Measurements from ENCODE around the gene INHA. TPM values are rescaled to one million over a fixed set of nuclear protein-coding genes. Genes with fewer than 3 reads are reported as not detected.
A peak's percentile ranks its signal among the peaks of the same experiment; 100 is the strongest.

INHA gene
- total RNA-seq, 1 experiment from 2014 or later: not detected

- TF ChIP-seq, protein P1, sequence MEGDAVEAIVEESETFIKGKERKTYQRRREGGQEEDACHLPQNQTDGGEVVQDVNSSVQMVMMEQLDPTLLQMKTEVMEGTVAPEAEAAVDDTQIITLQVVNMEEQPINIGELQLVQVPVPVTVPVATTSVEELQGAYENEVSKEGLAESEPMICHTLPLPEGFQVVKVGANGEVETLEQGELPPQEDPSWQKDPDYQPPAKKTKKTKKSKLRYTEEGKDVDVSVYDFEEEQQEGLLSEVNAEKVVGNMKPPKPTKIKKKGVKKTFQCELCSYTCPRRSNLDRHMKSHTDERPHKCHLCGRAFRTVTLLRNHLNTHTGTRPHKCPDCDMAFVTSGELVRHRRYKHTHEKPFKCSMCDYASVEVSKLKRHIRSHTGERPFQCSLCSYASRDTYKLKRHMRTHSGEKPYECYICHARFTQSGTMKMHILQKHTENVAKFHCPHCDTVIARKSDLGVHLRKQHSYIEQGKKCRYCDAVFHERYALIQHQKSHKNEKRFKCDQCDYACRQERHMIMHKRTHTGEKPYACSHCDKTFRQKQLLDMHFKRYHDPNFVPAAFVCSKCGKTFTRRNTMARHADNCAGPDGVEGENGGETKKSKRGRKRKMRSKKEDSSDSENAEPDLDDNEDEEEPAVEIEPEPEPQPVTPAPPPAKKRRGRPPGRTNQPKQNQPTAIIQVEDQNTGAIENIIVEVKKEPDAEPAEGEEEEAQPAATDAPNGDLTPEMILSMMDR (IDR thresholded peaks at IDR 0.05 in 2 of 3, conservative IDR thresholded peaks at IDR 0.05 in 1 of 3; ENCODE audit: borderline replicate concordance in 1 of 3, insufficient read depth in 1 of 3, low read depth in 2 of 3, low read length in 2 of 3): no peak
- TF ChIP-seq, protein P2, sequence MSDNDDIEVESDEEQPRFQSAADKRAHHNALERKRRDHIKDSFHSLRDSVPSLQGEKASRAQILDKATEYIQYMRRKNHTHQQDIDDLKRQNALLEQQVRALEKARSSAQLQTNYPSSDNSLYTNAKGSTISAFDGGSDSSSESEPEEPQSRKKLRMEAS (IDR thresholded peaks at IDR 0.05): no peak
These were observed 44.6 kb upstream of the INHA start (continued) for GRCh38 chr2:219527472-219527871.

DNA sequence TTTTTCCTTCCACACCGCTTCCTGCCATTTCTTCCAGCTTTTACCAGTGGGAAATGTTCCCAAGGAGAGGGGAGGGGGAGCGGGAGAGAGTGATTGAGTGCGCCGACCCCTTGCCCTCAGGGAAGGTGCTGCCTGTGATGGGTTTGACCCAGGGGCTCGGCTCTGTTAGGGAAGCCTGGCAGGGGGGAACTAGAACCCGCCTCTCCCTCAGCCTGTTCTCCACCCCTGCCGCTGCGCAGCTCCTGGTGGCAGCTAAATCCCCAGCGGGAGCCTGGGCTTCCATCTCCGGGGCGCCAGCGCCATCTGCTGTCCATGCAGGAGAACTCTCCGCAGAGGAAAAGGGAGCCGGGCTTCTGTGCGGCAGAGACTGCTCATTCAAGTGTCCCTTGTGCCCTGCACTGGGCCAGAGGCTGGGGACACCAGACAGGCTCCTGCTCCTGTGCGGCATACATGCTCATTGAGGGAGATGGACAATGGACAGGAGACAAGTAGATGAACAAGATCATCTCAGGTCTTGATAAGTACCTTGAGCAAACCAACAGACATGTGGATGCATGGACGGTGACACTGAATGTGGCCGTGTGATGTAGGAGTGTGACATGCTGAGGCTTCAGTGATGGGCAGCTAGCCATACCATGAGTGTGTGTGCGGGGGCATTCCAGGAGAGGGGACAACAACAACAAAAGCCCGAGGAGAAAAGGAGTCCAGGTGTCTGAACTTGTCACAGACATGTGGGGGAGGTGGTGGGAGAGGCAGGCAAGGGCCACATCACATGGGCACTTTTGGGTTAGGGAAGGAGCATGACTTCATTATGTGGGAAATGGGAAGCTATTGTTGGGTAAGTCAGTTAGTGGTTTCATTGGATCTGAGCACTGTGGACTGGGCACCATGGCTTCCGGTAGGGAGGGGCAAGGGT is 41.8 kb upstream of the INHA start:
- H3K9me3 ChIP-seq (ENCODE audit: control insufficient read depth in 1 of 2, insufficient read depth in 1 of 2, low read depth in 1 of 2, low read length in 2 of 2): no peaks in the 10 kb centered on the region
- no peak overlapping the region for H3K27ac ChIP-seq (ENCODE audit: low read depth, low read length)
- peak; percentile 95 for ATAC-seq
- H3K4me1 ChIP-seq (ENCODE audit: control insufficient read depth in 1 of 2, insufficient read depth in 2 of 2, low read length in 2 of 2): peaks cover 13 to 38% of the 10 kb centered on the region in 2 experiments; a peak in 3 of 4 replicates
- H3K27me3 ChIP-seq (ENCODE audit: insufficient read depth, low read length): no peaks in the 10 kb centered on the region
- RAD21 ChIA-PET (ENCODE audit: low non-redundant PET in 1 of 2, low total read pairs in 2 of 2, uncharacterized antibody in 2 of 2, unreplicated experiment in 2 of 2): interaction anchor here (0.6 to 2.9 kb wide), 22 partner anchors 10 to 253 kb away, joined by 3 to 20 read pairs (median 4); partner anchors contain the start of genes DNPEP (in 1 of the 2) and GMPPA (in 1 of the 2)
- POLR2A ChIA-PET: interaction anchor here (0.7 to 2.0 kb wide), 5 partner anchors 9 to 141 kb away, joined by 3 to 9 read pairs (median 4); partner anchors contain the start of gene GMPPA
- peak; percentile 71 for DNase-seq (ENCODE audit: low read depth, low spot score)
- BruUV-seq (replicated peaks): no TSS peak
- H2AFZ ChIP-seq (ENCODE audit: low read depth, low read length, poor library complexity, severe bottlenecking): no peak overlapping the region
- H3K4me3 ChIP-seq (replicated peaks in 1 of 2; ENCODE audit: low read depth in 1 of 2, low read length in 2 of 2): no peak overlapping the region
- CTCF ChIA-PET: interaction anchor here (0.6 to 7.7 kb wide), 36 partner anchors 9 to 678 kb away, joined by 3 to 109 read pairs (median 5); partner anchors contain the start of genes CHPF, DNPEP, GMPPA and TMEM198
- no peaks in the 10 kb centered on the region for H3K36me3 ChIP-seq (ENCODE audit: control insufficient read depth in 1 of 2, insufficient read depth in 2 of 2, low read length in 2 of 2)
- no peaks in the 10 kb centered on the region for H3K9me2 ChIP-seq (ENCODE audit: insufficient read depth)
- peak overlapping the region; percentile 47; the same call in 1 of the 2 replicates for H3K9ac ChIP-seq (ENCODE audit: low read length)
- TF ChIP-seq POLR2AphosphoS5 (IDR thresholded peaks at IDR 0.05; ENCODE audit: low read depth, low read length) (0 out of 2 replicates have a peak, but pooled peaks have one; percentile 15), CEBPB (IDR thresholded peaks at IDR 0.05; ENCODE audit: low read depth) (no peak), ATF3 (IDR thresholded peaks at IDR 0.05) (no peak), EZH2 (IDR thresholded peaks at IDR 0.05) (no peak), EZH2phosphoT487 (IDR thresholded peaks at IDR 0.05; ENCODE audit: borderline replicate concordance) (no peak), YY1 (IDR thresholded peaks at IDR 0.05; ENCODE audit: extremely low read depth, insufficient replicate concordance, low read depth, low read length) (no peak), REST (IDR thresholded peaks at IDR 0.05; ENCODE audit: low read depth) (no peak)
- TF ChIP-seq, protein P1 (IDR thresholded peaks at IDR 0.05 in 2 of 3, conservative IDR thresholded peaks at IDR 0.05 in 1 of 3; ENCODE audit: borderline replicate concordance in 1 of 3, insufficient read depth in 1 of 3, low read depth in 2 of 3, low read length in 2 of 3): peak in 2 of 3 experiments; percentile 95 to 97; a peak in 4 of 6 replicates
- H3K79me2 ChIP-seq (ENCODE audit: insufficient read depth, low read length): no peaks in the 10 kb centered on the region
- intact Hi-C loops (cut with micrococcal nuclease): loop anchor here (1.0 to 10.0 kb wide), 5 partner anchors 35 to 356 kb away; partner anchors contain the start of genes CNPPD1, RETREG2 and SLC23A3
- no peaks in the 10 kb centered on the region for H4K20me1 ChIP-seq (ENCODE audit: insufficient read depth)
- H3K4me2 ChIP-seq (ENCODE audit: low read length): peak overlapping the region; percentile 71

Measured in HCT116 (cell line).